ENCODE measurements around the gene WDR81. TPM values are rescaled to one million over a fixed set of nuclear protein-coding genes. Genes with fewer than 3 reads are reported as not detected.
"Not testable (repeated sequence)": the region's sequence is repeated elsewhere in the genome, so short reads cannot be mapped to it uniquely, and the experiment has no call there.

The WDR81 gene
- total RNA-seq, 1 donor from 2014 or later, result 35.5 TPM

GRCh38 chr17:1690544-1691221 is 33.8 kb upstream of the WDR81 start:
- H3K27me3 ChIP-seq (ENCODE audit: control insufficient read depth, insufficient read depth, low read length), result no peaks in the 10 kb centered on the region
- no peaks in the 10 kb centered on the region for H3K36me3 ChIP-seq (ENCODE audit: control insufficient read depth, insufficient read depth, low read length)
- no peak for TF ChIP-seq CTCF (IDR thresholded peaks at IDR 0.05; ENCODE audit: insufficient read depth, low read length, poor library complexity, severe bottlenecking)
- DNase-seq (ENCODE audit: low read depth), result no peak
- no peak overlapping the region for H3K4me3 ChIP-seq (ENCODE audit: low read depth, low read length)

GRCh38 chr17:1693339-1693738 is 31.2 kb upstream of the WDR81 start:
- no peak for DNase-seq (ENCODE audit: low read depth)

GRCh38 chr17:1695365-1695764 is 29.1 kb upstream of the WDR81 start:
- no peaks in the 10 kb centered on the region for H3K36me3 ChIP-seq (ENCODE audit: control insufficient read depth, insufficient read depth, low read length)
- H3K27me3 ChIP-seq (ENCODE audit: control insufficient read depth, insufficient read depth, low read length), result no peaks in the 10 kb centered on the region
- no peak for DNase-seq (ENCODE audit: low read depth)
- H3K4me3 ChIP-seq (ENCODE audit: low read depth, low read length), result no peak overlapping the region
- TF ChIP-seq CTCF (IDR thresholded peaks at IDR 0.05; ENCODE audit: insufficient read depth, low read length, poor library complexity, severe bottlenecking), result no peak

More at GRCh38 chr17:1693339-1693738, 31.2 kb upstream of the WDR81 start:
- no peak for TF ChIP-seq CTCF (IDR thresholded peaks at IDR 0.05; ENCODE audit: insufficient read depth, low read length, poor library complexity, severe bottlenecking)
- no peaks in the 10 kb centered on the region for H3K27me3 ChIP-seq (ENCODE audit: control insufficient read depth, insufficient read depth, low read length)
- no peaks in the 10 kb centered on the region for H3K36me3 ChIP-seq (ENCODE audit: control insufficient read depth, insufficient read depth, low read length)
- H3K4me3 ChIP-seq (ENCODE audit: low read depth, low read length), result no peak overlapping the region

GRCh38 chr17:1697681-1698080 is 26.8 kb upstream of the WDR81 start:
- no peak for TF ChIP-seq CTCF (IDR thresholded peaks at IDR 0.05; ENCODE audit: insufficient read depth, low read length, poor library complexity, severe bottlenecking)
- DNase-seq (ENCODE audit: low read depth), result no peak
- Histone ChIP-seq H3K27me3 (ENCODE audit: control insufficient read depth, insufficient read depth, low read length) (no peaks in the 10 kb centered on the region), H3K4me3 (ENCODE audit: low read depth, low read length) (no peak overlapping the region), H3K36me3 (ENCODE audit: control insufficient read depth, insufficient read depth, low read length) (no peaks in the 10 kb centered on the region)

- DNase-seq (ENCODE audit: low read depth); H3K4me3 ChIP-seq (ENCODE audit: low read depth, low read length); H3K27me3 ChIP-seq (ENCODE audit: control insufficient read depth, insufficient read depth, low read length); H3K36me3 ChIP-seq (ENCODE audit: control insufficient read depth, insufficient read depth, low read length): not testable (repeated sequence)
Measured at GRCh38 chr17:1699891-1700290, 24.6 kb upstream of the WDR81 start.

GRCh38 chr17:1703063-1703462 is 21.4 kb upstream of the WDR81 start:
- no peak for DNase-seq (ENCODE audit: low read depth)
- Histone ChIP-seq H3K36me3 (ENCODE audit: control insufficient read depth, insufficient read depth, low read length) (no peaks in the 10 kb centered on the region), H3K27me3 (ENCODE audit: control insufficient read depth, insufficient read depth, low read length) (no peaks in the 10 kb centered on the region), H3K4me3 (ENCODE audit: low read depth, low read length) (no peak overlapping the region)
- no peak for TF ChIP-seq CTCF (IDR thresholded peaks at IDR 0.05; ENCODE audit: insufficient read depth, low read length, poor library complexity, severe bottlenecking)

Measured in kidney epithelial cell (primary cell).